ENCODE results near the gene TAMALIN.
A peak's percentile ranks its signal among the peaks of the same experiment; 100 is the strongest.
"Not testable (repeated sequence)": the region's sequence is repeated elsewhere in the genome, so short reads cannot be mapped to it uniquely, and the experiment has no call there.

The TAMALIN gene

DNA sequence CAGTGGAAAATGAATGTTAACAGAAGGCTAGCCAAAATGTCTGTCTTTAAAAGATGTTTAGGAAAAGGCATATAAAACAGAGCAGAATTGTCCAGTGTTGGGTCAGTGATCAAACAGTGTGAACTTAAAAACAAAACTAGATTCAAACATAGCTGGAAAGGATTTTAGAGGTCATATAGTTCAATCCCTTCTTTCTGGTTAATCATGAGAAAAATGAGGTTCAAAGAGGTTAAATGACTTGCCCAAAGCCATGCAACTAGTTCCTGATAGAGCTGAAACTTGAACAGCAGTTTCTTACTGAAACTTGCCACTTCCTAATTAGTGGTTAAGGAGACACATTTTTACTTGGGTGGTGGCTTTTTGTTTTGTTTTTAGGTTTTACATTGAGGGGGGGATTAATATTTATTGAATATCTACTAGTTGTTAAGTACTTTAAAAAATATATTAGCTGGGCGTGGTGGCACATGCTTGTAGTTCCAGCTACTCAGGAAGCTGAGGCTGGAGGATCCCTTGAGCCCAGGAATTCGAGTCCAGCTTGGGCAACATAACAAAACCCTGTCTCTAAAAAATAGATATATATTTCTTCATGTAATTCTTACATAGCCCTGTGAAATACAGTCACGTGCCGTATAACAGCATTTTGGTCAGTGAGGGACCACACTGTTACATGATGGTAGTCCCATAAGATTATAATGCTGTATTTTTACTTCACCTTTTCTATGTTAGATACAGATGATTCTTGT is 34.9 kb upstream of the TAMALIN start:
- peak; percentile 37 for DNase-seq (ENCODE audit: low read depth)
- Histone ChIP-seq H3K9ac (ENCODE audit: low read length) (peak overlapping the region; percentile 84), H3K27me3 (replicated peaks; ENCODE audit: control insufficient read depth, insufficient read depth, low read length) (no peaks in the 10 kb centered on the region), H3K36me3 (ENCODE audit: control insufficient read depth, insufficient read depth, low read length, severe bottlenecking) (peaks cover 17% of the 10 kb centered on the region), H3K4me3 (ENCODE audit: low read length) (peak overlapping the region; percentile 75), H3K9me3 (ENCODE audit: control insufficient read depth, low read length) (no peaks in the 10 kb centered on the region), H3K4me1 (ENCODE audit: control insufficient read depth, insufficient read depth, low read length) (peaks cover 51% of the 10 kb centered on the region)

DNA sequence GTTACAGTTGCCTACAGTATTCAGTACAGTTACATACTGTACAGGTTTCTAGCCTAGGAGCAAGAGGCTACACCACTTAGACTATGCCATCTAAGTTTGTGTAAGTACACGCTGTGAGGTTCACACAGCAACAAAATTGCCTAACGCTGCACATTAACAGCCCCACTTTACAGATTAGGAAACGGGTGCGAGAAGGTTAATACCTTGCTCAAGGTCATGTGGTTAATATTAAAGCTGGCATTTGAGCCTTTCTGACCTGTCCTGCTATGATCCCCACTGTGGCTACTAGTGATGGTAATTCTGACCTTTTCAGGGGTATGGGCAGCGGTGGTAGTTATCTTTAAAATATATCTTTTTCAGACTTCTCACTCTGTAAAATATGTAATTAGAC is 34.3 kb upstream of the TAMALIN start:
- Histone ChIP-seq H3K9ac (ENCODE audit: low read length) (peak overlapping the region; percentile 84), H3K36me3 (ENCODE audit: control insufficient read depth, insufficient read depth, low read length, severe bottlenecking) (peaks cover 19% of the 10 kb centered on the region), H3K27me3 (replicated peaks; ENCODE audit: control insufficient read depth, insufficient read depth, low read length) (no peaks in the 10 kb centered on the region), H3K4me1 (ENCODE audit: control insufficient read depth, insufficient read depth, low read length) (peaks cover 57% of the 10 kb centered on the region), H3K9me3 (ENCODE audit: control insufficient read depth, low read length) (no peaks in the 10 kb centered on the region), H3K4me3 (ENCODE audit: low read length) (peak overlapping the region; percentile 75)
- DNase-seq (ENCODE audit: low read depth): no peak

- Histone ChIP-seq H3K36me3 (ENCODE audit: control insufficient read depth, insufficient read depth, low read length, severe bottlenecking) (peaks cover 21% of the 10 kb centered on the region), H3K4me1 (ENCODE audit: control insufficient read depth, insufficient read depth, low read length) (peaks cover 61% of the 10 kb centered on the region), H3K4me3 (ENCODE audit: low read length) (peak overlapping the region; percentile 75), H3K9me3 (ENCODE audit: control insufficient read depth, low read length) (no peaks in the 10 kb centered on the region), H3K9ac (ENCODE audit: low read length) (peak overlapping the region; percentile 84), H3K27me3 (replicated peaks; ENCODE audit: control insufficient read depth, insufficient read depth, low read length) (no peaks in the 10 kb centered on the region)
- DNase-seq (ENCODE audit: low read depth): peak; percentile 53
These were observed 33.9 kb upstream of the TAMALIN start for GRCh38 chr12:51972849-51973273.

DNA sequence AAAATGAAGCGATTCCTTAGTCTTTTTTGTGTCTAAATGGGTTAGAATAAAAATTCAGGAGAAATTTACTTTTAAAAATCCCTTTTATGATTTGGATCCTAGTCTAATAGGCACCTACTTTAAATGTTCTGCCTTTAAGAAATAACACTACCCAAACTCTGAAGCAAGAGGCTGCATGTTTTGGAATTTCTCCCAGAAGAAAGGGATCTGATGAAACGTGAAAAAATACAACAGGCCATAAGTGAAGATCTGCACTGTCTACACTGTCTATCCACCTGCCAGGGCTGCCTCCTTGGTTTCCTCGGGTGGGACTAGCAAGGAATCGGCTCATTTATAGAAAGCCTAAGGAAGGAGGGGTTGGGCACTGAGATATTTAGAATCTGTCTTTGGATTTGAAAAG is 33.2 kb upstream of the TAMALIN start:
- Histone ChIP-seq H3K36me3 (ENCODE audit: control insufficient read depth, insufficient read depth, low read length, severe bottlenecking) (peaks cover 26% of the 10 kb centered on the region), H3K9me3 (ENCODE audit: control insufficient read depth, low read length) (no peaks in the 10 kb centered on the region), H3K9ac (ENCODE audit: low read length) (peak overlapping the region; percentile 84), H3K4me3 (ENCODE audit: low read length) (peak overlapping the region; percentile 75), H3K27me3 (replicated peaks; ENCODE audit: control insufficient read depth, insufficient read depth, low read length) (no peaks in the 10 kb centered on the region), H3K4me1 (ENCODE audit: control insufficient read depth, insufficient read depth, low read length) (peaks cover 64% of the 10 kb centered on the region)
- peak; percentile 69 for DNase-seq (ENCODE audit: low read depth)

DNA sequence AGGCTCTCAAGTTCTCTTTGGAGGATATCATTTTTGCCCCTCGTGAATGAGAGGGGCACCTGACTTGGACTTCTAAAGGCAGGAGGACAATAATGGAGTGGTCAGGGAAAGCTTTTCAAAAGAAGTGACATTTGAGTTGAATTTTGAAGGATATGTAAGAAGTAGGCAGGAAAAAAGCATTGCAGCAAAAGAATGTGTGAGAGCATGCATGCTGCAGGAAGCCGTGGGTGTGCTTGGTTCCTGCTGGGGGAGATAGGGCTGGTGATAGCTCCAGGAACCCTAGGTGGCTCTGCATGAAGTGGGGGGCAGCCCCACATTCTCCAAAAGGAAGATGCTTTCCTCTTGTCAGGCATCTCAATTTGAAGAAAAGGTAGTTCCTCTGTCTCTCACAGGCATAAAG is 32.1 kb upstream of the TAMALIN start:
- no peak for DNase-seq (ENCODE audit: low read depth)
- peak overlapping the region; percentile 4 for H3K9ac ChIP-seq (ENCODE audit: low read length)
- H3K4me1 ChIP-seq (ENCODE audit: control insufficient read depth, insufficient read depth, low read length): peaks cover 67% of the 10 kb centered on the region
- no peaks in the 10 kb centered on the region for H3K9me3 ChIP-seq (ENCODE audit: control insufficient read depth, low read length)
- H3K4me3 ChIP-seq (ENCODE audit: low read length): no peak overlapping the region
- peaks cover 26% of the 10 kb centered on the region for H3K36me3 ChIP-seq (ENCODE audit: control insufficient read depth, insufficient read depth, low read length, severe bottlenecking)
- H3K27me3 ChIP-seq (replicated peaks; ENCODE audit: control insufficient read depth, insufficient read depth, low read length): no peaks in the 10 kb centered on the region

- no peak overlapping the region for H3K9ac ChIP-seq (ENCODE audit: low read length)
- H3K36me3 ChIP-seq (ENCODE audit: control insufficient read depth, insufficient read depth, low read length, severe bottlenecking): peaks cover 26% of the 10 kb centered on the region
- H3K27me3 ChIP-seq (replicated peaks; ENCODE audit: control insufficient read depth, insufficient read depth, low read length): no peaks in the 10 kb centered on the region
- peaks cover 72% of the 10 kb centered on the region for H3K4me1 ChIP-seq (ENCODE audit: control insufficient read depth, insufficient read depth, low read length)
- no peaks in the 10 kb centered on the region for H3K9me3 ChIP-seq (ENCODE audit: control insufficient read depth, low read length)
- no peak overlapping the region for H3K4me3 ChIP-seq (ENCODE audit: low read length)
- no peak for DNase-seq (ENCODE audit: low read depth)
These were observed 31.6 kb upstream of the TAMALIN start for GRCh38 chr12:51975196-51975595.

- no peaks in the 10 kb centered on the region for H3K9me3 ChIP-seq (ENCODE audit: control insufficient read depth, low read length)
- H3K4me1 ChIP-seq (ENCODE audit: control insufficient read depth, insufficient read depth, low read length): peaks cover 69% of the 10 kb centered on the region
- no peak overlapping the region for H3K9ac ChIP-seq (ENCODE audit: low read length)
- peak; percentile 13 for DNase-seq (ENCODE audit: low read depth)
- H3K27me3 ChIP-seq (replicated peaks; ENCODE audit: control insufficient read depth, insufficient read depth, low read length): no peaks in the 10 kb centered on the region
- H3K36me3 ChIP-seq (ENCODE audit: control insufficient read depth, insufficient read depth, low read length, severe bottlenecking): peaks cover 38% of the 10 kb centered on the region
- no peak overlapping the region for H3K4me3 ChIP-seq (ENCODE audit: low read length)
These were observed 30.2 kb upstream of the TAMALIN start for GRCh38 chr12:51976376-51977160.

DNA sequence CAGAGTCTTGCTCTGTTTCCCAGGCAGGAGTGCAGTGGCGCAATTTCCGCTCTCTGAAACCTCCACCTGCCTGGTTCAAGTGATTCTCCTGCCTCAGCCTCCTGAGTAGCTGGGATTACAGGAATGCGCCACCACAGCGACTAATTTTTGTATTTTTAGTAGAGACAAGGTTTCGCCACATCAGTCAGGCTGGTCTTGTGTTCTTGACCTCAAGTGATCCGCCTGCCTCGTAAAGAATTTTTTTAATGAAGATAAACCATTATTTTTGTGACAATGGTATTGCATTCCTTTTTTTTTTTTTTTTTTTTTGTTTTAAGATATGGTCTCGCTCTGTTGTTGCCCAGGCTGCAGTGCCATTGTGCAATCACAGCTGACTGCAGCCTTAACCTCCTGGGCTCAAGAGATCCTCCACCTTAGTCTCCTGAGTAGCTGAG is 29.4 kb upstream of the TAMALIN start:
- no peak for DNase-seq (ENCODE audit: low read depth)
- no peak overlapping the region for H3K4me3 ChIP-seq (ENCODE audit: low read length)
- H3K9ac ChIP-seq (ENCODE audit: low read length): no peak overlapping the region
- no peaks in the 10 kb centered on the region for H3K27me3 ChIP-seq (replicated peaks; ENCODE audit: control insufficient read depth, insufficient read depth, low read length)
- peaks cover 45% of the 10 kb centered on the region for H3K36me3 ChIP-seq (ENCODE audit: control insufficient read depth, insufficient read depth, low read length, severe bottlenecking)
- no peaks in the 10 kb centered on the region for H3K9me3 ChIP-seq (ENCODE audit: control insufficient read depth, low read length)
- peaks cover 61% of the 10 kb centered on the region for H3K4me1 ChIP-seq (ENCODE audit: control insufficient read depth, insufficient read depth, low read length)

DNA sequence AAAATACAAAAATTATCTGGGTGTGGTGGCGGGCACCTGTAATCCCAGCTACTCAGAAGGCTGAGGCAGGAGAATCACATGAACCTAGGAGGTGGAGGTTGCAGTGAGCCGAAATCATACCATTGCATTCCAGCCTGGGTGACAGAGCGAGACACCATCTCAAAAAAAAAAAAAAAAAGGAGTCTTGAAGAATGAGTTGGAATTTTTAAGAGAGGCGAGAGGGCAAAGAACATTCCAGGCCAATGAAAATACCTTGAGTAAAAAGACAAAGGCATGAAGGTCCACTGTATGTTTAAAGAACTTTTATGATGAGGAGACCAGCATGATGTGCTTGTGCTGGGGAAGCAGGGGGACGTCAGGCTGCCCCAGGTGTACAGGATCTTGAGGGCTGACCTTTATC is 27.4 kb upstream of the TAMALIN start:
- DNase-seq (ENCODE audit: low read depth): peak; percentile 8
- not testable (repeated sequence) for H3K4me3 ChIP-seq (ENCODE audit: low read length); H3K9ac ChIP-seq (ENCODE audit: low read length); H3K9me3 ChIP-seq (ENCODE audit: control insufficient read depth, low read length); H3K27me3 ChIP-seq (replicated peaks; ENCODE audit: control insufficient read depth, insufficient read depth, low read length)
- H3K4me1 ChIP-seq (ENCODE audit: control insufficient read depth, insufficient read depth, low read length): peaks cover 41% of the 10 kb centered on the region
- peaks cover 65% of the 10 kb centered on the region for H3K36me3 ChIP-seq (ENCODE audit: control insufficient read depth, insufficient read depth, low read length, severe bottlenecking)

- H3K9ac ChIP-seq (ENCODE audit: low read length): peak overlapping the region; percentile 31
- H3K27me3 ChIP-seq (replicated peaks; ENCODE audit: control insufficient read depth, insufficient read depth, low read length): no peaks in the 10 kb centered on the region
- H3K4me3 ChIP-seq (ENCODE audit: low read length): no peak overlapping the region
- peak; percentile 87 for DNase-seq (ENCODE audit: low read depth)
- H3K36me3 ChIP-seq (ENCODE audit: control insufficient read depth, insufficient read depth, low read length, severe bottlenecking): peaks cover 73% of the 10 kb centered on the region
- no peaks in the 10 kb centered on the region for H3K9me3 ChIP-seq (ENCODE audit: control insufficient read depth, low read length)
- H3K4me1 ChIP-seq (ENCODE audit: control insufficient read depth, insufficient read depth, low read length): peaks cover 32% of the 10 kb centered on the region
These were observed 26.5 kb upstream of the TAMALIN start for GRCh38 chr12:51980051-51980808.

GRCh38 chr12:51980809-51981127 is 26.0 kb upstream of the TAMALIN start:
- Histone ChIP-seq H3K36me3 (ENCODE audit: control insufficient read depth, insufficient read depth, low read length, severe bottlenecking) (peaks cover 73% of the 10 kb centered on the region), H3K4me1 (ENCODE audit: control insufficient read depth, insufficient read depth, low read length) (peaks cover 30% of the 10 kb centered on the region), H3K27me3 (replicated peaks; ENCODE audit: control insufficient read depth, insufficient read depth, low read length) (no peaks in the 10 kb centered on the region), H3K4me3 (ENCODE audit: low read length) (no peak overlapping the region), H3K9ac (ENCODE audit: low read length) (peak overlapping the region; percentile 31), H3K9me3 (ENCODE audit: control insufficient read depth, low read length) (no peaks in the 10 kb centered on the region)
- no peak for DNase-seq (ENCODE audit: low read depth)
